Duodenal mucosa (tissue), 2 donors: ENCODE data around the gene SRC.

ENCODE experiments used
- H3K27ac ChIP-seq: one replicate; pipeline ENCODE4 v1.7.0; 2013; ENCODE audit warnings: low read depth, low read length
- H3K27me3 ChIP-seq, 2 donors: one replicate each; pipeline ENCODE4 v1.7.0; 2013; ENCODE audit warnings: low read length in 2 of 2, control low read depth in 1 of 2; ENCODE audit not compliant: insufficient read depth in 2 of 2, control insufficient read depth in 1 of 2
- H3K36me3 ChIP-seq, 2 donors: one replicate each; pipeline ENCODE4 v1.7.0; 2013; ENCODE audit warnings: low read length in 2 of 2, control low read depth in 1 of 2; ENCODE audit not compliant: insufficient read depth in 2 of 2, control insufficient read depth in 1 of 2
- H3K4me1 ChIP-seq, 2 donors: one replicate each; pipeline ENCODE4 v1.7.0; 2013; ENCODE audit warnings: low read length in 2 of 2, control low read depth in 1 of 2; ENCODE audit not compliant: insufficient read depth in 2 of 2, control insufficient read depth in 1 of 2
- H3K4me3 ChIP-seq, 2 donors: one replicate each; pipeline ENCODE4 v1.7.0; 2013; ENCODE audit warnings: low read length in 2 of 2, low read depth in 1 of 2
- H3K9ac ChIP-seq, 2 donors: one replicate each; pipeline ENCODE4 v1.7.0; 2013; ENCODE audit warnings: low read length in 2 of 2, low read depth in 1 of 2
- H3K9me3 ChIP-seq, 2 donors: one replicate each; pipeline ENCODE4 v1.7.0; 2013; ENCODE audit warnings: low read length in 2 of 2, control low read depth in 1 of 2; ENCODE audit not compliant: control insufficient read depth in 1 of 2

SRC gene

GRCh38 chr20:37349517-37350491 lies 3.9 kb downstream of the SRC start:
- H3K4me3 ChIP-seq = no peak overlapping the region
- H3K9ac ChIP-seq = peak overlapping the region in 1 of 2 donors; percentile 14
- no peaks in the 10 kb centered on the region for H3K27me3 ChIP-seq
- peaks cover 19 to 35% of the 10 kb centered on the region in 2 donors for H3K36me3 ChIP-seq
- H3K4me1 ChIP-seq = peaks cover 59% of the 10 kb centered on the region in 2 donors
- H3K9me3 ChIP-seq = no peaks in the 10 kb centered on the region
- H3K27ac ChIP-seq = no peak overlapping the region

DNA sequence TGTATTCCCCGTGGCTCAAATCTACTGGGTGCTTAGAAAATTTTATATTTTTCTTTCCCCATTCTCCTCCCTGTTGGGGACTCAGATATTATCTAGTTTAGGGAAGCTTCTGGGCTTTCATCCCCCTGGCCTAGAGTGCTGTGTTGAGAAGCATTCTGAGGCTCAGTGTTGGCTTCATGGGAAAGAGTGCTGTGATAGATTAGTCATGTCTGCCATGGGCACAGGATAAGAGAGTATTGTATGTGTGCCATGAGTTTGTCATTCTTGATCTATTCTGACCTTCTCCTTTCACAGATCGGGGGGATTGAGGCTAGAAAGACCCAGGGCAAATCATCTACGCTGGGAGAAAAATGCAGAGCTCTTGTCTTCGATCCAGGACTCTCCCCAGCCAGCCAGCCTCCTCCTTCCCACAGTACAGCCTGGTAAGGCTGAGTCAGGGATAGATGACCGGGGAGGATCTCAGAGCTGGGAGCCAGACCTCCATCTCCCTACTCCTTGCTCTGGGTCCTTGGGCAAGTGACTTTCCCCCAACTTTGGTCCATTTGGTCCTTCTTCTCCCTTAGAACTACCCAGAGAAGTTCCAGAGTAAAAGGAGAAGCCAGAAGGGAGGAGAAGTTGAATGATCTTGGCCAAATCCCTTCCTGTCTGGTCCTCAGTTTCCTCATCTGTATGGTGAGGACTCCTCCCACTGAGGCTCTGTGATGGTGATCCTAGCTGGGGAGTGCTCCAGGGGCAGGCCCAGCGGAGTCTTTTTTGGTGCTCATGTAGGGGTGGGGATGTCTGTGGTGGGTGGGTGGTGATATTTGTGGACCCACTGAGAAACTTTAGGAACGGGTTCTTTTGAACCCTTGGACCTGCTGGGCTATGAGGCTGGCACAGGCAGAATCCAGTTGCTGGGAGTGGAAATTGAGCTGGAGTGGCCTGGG lies 5.0 kb downstream of the SRC start:
- peaks cover 62 to 63% of the 10 kb centered on the region in 2 donors for H3K4me1 ChIP-seq
- H3K27me3 ChIP-seq = no peaks in the 10 kb centered on the region
- H3K9ac ChIP-seq = no peak overlapping the region
- H3K4me3 ChIP-seq = no peak overlapping the region
- no peak overlapping the region for H3K27ac ChIP-seq
- no peaks in the 10 kb centered on the region for H3K9me3 ChIP-seq
- H3K36me3 ChIP-seq = peaks cover 19 to 35% of the 10 kb centered on the region in 2 donors

DNA sequence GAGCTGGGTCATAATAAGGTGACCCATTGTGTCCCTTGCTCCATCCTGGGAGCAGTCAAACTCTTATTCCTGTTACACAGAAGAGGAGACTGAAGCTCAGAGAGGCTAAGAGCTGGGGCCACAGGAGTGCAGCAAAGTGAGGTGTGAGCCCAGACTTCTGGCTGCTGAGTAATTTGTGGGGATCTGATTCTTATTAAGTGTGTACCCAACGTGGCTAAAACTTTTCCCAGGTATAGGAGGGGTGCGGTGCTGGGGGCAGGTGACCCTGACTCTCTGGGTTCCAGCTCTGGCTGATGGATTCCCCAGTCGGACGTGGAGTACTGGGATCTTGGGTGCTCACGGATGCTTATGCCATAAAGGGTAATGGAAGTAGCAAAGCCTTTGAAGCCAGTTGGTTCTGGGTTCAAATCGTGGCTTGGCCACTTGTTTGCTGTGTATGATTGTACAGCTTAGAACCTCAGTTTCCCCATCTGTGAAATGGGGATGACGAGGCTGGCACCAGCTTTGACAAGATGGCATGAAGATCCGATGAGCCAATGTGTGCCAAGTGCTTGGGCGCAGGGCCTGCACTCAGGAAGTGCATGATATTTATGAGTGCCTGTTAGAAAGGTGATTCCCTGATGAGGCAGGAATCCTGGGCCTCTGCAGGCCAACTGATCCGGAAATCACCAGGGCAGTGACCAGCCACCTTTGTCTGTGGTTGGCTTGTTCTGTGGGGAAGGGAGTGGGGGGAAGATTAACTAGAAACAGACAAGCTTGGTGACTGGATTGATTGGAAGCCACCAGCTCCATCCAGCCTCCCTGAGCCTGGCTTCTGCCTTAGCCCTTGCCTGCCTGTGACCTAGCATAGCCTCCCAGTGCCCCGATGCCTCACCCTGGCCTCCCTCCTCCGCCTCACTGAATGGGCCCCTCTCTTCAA lies 6.0 kb downstream of the SRC start:
- H3K27ac ChIP-seq = no peak overlapping the region
- H3K4me1 ChIP-seq = peaks cover 70% of the 10 kb centered on the region in 2 donors
- no peak overlapping the region for H3K4me3 ChIP-seq
- H3K9ac ChIP-seq = no peak overlapping the region
- no peaks in the 10 kb centered on the region for H3K9me3 ChIP-seq
- H3K36me3 ChIP-seq = peaks cover 19 to 36% of the 10 kb centered on the region in 2 donors
- H3K27me3 ChIP-seq = no peaks in the 10 kb centered on the region

DNA sequence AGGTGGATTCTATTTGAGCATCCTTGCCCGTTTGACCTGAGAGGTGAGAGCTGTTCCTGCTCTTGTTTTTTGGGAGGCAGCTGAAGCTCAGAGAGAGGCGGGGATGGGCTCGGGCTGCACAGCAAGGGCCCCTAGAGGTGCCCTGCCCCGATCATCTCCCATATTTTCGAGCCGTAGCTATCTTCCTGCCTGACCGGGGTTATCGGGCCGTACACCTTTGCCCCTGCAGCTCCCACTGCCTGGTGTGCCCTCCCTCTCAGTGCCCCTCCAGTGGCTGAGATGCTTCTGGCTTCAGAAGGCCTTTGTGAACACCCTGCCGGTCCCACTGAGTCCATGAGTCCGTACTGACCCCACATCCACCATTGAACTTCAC lies 6.7 kb downstream of the SRC start:
- Histone ChIP-seq H3K9ac (no peak overlapping the region), H3K9me3 (no peaks in the 10 kb centered on the region), H3K4me3 (no peak overlapping the region), H3K36me3 (peaks cover 19 to 38% of the 10 kb centered on the region in 2 donors), H3K27ac (no peak overlapping the region), H3K27me3 (no peaks in the 10 kb centered on the region), H3K4me1 (peaks cover 67 to 70% of the 10 kb centered on the region in 2 donors)

DNA sequence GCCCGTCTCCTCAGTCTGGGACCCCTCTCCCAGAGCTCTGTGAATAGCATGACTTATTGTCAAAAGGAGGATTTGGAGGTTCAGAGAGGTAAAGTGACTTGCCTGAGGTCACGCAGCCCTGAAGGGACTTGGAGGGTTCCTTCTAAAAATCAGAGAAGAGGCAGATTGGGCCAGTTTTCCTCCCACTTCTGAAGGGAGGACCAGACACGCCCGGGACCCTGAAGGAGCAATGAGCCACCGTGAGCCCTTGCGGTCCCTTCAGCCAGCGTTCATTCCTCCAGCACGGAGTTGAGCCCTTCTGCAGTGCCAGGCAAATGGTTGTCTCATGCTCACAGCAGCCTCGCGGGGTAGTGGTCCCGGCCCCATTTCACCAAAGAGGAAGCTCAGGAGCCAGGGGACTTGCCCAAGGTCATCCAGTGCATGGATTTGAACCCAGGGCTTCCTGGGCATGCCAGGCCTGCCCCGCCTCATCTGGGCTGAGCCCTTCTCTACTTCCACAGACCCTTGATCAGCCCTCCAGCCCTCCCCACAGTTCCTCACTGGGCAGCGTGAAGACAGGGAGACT lies 7.4 kb downstream of the SRC start:
- no peaks in the 10 kb centered on the region for H3K9me3 ChIP-seq
- peak overlapping the region in 1 of 2 donors; percentile 17 for H3K9ac ChIP-seq
- no peak overlapping the region for H3K4me3 ChIP-seq
- H3K36me3 ChIP-seq = peaks cover 19 to 38% of the 10 kb centered on the region in 2 donors
- no peaks in the 10 kb centered on the region for H3K27me3 ChIP-seq
- H3K4me1 ChIP-seq = peaks cover 67 to 70% of the 10 kb centered on the region in 2 donors
- H3K27ac ChIP-seq = no peak overlapping the region

DNA sequence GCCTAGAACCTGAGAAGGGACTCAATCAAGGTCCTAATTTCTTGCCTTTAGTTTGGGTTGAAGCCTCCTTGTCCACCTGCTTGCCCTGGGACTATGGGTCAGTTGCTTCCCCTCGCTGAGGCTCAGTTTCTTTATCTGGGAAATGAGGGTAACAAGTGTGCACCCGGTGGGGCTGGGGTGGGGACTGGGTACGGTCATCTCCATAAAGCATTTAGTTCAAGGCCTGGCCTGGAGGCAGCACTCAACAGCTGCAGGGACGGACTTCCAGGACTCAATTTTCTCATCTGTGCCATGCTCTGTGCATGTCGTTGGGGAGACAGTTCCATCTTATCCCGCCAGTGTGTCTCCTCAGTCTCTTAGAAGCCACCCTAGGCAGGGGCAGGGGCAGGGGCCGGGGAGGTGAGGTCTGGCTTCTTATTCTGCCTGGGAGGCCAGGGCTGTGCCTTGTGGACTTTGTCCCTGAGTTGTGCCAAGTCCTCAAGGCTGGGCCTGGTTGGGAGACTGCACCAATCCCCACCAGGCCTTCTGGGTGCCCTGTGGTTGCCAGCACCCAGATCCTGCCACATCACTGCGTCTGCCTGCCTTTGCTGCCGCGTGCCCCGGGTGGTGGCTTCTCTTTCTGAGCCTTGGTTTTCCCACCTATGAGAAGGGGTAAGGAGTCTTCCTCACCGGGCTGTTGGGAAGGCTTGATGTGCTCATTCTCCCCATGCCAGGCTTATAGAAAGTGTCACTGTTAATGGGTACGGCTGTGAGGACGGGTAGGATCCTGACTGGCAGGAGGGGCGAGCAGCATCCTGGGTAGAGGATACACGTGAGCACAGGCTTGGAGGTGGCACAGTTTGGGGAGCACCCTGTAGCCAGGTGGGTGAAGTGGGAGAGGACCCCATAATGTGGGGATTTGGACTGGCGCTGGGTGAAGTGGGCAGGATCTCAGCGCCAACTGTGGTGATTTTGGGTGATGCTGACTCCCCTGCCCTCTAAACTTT lies 8.6 kb downstream of the SRC start:
- Histone ChIP-seq H3K36me3 (peaks cover 19 to 41% of the 10 kb centered on the region in 2 donors), H3K27ac (peak overlapping the region; percentile 61), H3K4me1 (peaks cover 65 to 67% of the 10 kb centered on the region in 2 donors)

GRCh38 chr20:37355252-37356180 lies 9.6 kb downstream of the SRC start:
- H3K27me3 ChIP-seq = no peaks in the 10 kb centered on the region
- peaks cover 19 to 36% of the 10 kb centered on the region in 2 donors for H3K36me3 ChIP-seq
- H3K27ac ChIP-seq = peak overlapping the region; percentile 61
- peaks cover 61 to 63% of the 10 kb centered on the region in 2 donors for H3K4me1 ChIP-seq
- peak overlapping the region in 1 of 2 donors; percentile 73 for H3K9ac ChIP-seq
- no peaks in the 10 kb centered on the region for H3K9me3 ChIP-seq
- peak overlapping the region; percentile 56 for H3K4me3 ChIP-seq

More for the DNA sequence above, 8.6 kb downstream of the SRC start:
- Histone ChIP-seq H3K4me3 (peak overlapping the region; percentile 56), H3K9me3 (no peaks in the 10 kb centered on the region), H3K27me3 (no peaks in the 10 kb centered on the region), H3K9ac (peak overlapping the region; percentile 57 to 73)

- no peak overlapping the region for H3K27ac ChIP-seq
- H3K27me3 ChIP-seq = no peaks in the 10 kb centered on the region
- H3K36me3 ChIP-seq = peaks cover 14 to 29% of the 10 kb centered on the region in 2 donors
- H3K4me3 ChIP-seq = peak overlapping the region; percentile 16 to 56
- peaks cover 61 to 63% of the 10 kb centered on the region in 2 donors for H3K4me1 ChIP-seq
- no peaks in the 10 kb centered on the region for H3K9me3 ChIP-seq
- H3K9ac ChIP-seq = peak overlapping the region in 1 of 2 donors; percentile 31
These were observed 10.4 kb downstream of the SRC start for GRCh38 chr20:37356387-37356786.
